Hepatocyte (in vitro differentiated cells): ENCODE results near the gene SORCS2.

Experiments
- CTCF ChIP-seq: fragments of 200-600 bp; sonication (generic); IDR thresholded peaks from 2 replicates; pipeline ENCODE4 v1.5.1; 2016; ENCODE audit warnings: antibody characterized with exemption, mild to moderate bottlenecking; ENCODE audit not compliant: poor library complexity
- EZH2 ChIP-seq: fragments of 200-600 bp; sonication (generic); IDR thresholded peaks from 2 replicates; pipeline ENCODE4 v1.6.1; 2016; ENCODE audit warnings: antibody characterized with exemption, mild to moderate bottlenecking, borderline replicate concordance

- no peak for TF ChIP-seq CTCF
- no peak for TF ChIP-seq EZH2
These were observed 484.1 kb downstream of the SORCS2 start for GRCh38 chr4:7676398-7676922.
